Measurements from ENCODE around the gene NBEA.
"Not testable (repeated sequence)": the region's sequence is repeated elsewhere in the genome, so short reads cannot be mapped to it uniquely, and the experiment has no call there.

DNA sequence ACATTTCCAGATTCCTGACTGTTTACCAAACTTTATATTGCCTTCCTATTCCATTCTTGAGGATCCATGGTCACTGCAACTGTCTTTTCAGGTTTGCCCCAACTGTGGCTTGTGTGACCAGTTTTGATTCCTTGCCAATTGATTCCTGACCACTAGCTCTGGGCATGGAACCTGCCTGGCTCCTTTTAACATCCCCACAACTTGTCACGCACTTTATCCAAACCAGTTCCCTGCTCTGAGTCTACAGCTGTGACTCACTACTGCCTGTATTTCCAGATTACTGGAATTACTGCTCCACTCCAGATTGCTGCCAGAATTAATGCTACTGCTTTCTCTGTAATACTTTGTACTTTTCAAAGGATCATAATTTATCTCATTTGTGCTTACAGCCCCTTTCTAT is 13.4 kb upstream of the NBEA start:
- TF ChIP-seq, protein P1, sequence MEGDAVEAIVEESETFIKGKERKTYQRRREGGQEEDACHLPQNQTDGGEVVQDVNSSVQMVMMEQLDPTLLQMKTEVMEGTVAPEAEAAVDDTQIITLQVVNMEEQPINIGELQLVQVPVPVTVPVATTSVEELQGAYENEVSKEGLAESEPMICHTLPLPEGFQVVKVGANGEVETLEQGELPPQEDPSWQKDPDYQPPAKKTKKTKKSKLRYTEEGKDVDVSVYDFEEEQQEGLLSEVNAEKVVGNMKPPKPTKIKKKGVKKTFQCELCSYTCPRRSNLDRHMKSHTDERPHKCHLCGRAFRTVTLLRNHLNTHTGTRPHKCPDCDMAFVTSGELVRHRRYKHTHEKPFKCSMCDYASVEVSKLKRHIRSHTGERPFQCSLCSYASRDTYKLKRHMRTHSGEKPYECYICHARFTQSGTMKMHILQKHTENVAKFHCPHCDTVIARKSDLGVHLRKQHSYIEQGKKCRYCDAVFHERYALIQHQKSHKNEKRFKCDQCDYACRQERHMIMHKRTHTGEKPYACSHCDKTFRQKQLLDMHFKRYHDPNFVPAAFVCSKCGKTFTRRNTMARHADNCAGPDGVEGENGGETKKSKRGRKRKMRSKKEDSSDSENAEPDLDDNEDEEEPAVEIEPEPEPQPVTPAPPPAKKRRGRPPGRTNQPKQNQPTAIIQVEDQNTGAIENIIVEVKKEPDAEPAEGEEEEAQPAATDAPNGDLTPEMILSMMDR (IDR thresholded peaks at IDR 0.05) = not testable (repeated sequence)
- TF ChIP-seq POLR2A (IDR thresholded peaks at IDR 0.05) = not testable (repeated sequence)
